ENCODE measurements around the gene TRIML1. TPM values are rescaled to one million over a fixed set of nuclear protein-coding genes. Genes with fewer than 3 reads are reported as not detected.

TRIML1 gene
- not detected for total RNA-seq

DNA sequence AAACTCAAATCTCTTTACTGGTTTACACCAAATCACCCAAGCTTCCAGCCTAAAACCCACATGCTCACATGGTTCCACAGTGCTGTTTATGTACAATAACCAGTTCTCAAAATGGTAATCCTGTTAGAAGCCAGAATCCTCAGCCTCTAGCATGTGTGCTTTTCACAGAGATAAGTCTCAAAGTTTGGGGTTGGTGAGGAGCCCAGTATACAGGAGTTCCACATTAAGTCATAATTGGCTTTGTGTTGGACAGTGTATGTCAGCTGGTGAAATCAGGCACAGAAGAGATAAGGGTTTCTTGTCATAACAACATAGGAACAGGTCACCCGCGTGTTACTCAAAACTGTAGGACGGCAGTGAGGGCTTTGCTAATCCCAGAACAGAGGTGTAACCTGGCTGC, at the start of gene TRIML1:
Gene TRIML1, plus strand, starts transcription at position 301 of the 400 bp plus-strand sequence. CDS start 118 bp downstream, outside the sequence.
- intact Hi-C loops (cut with DNase I; ENCODE audit: low total_unique reads) (no loop called here), in situ Hi-C loops (cut with MboI; ENCODE audit: low sequenced_read_pairs in 4 of 4) (no loop called here)
- no peak within 1 kb of the TSS for H3K27ac ChIP-seq
- TF ChIP-seq POLR2A (IDR thresholded peaks at IDR 0.05) = no peak
- no peaks in the 10 kb centered on the region for H3K36me3 ChIP-seq
- DNase-seq = no peak
- H3K4me3 ChIP-seq = no peak within 1 kb of the TSS
- ATAC-seq = no peak
- no peaks in the 10 kb centered on the region for H3K27me3 ChIP-seq
- peaks cover 0 to 3% of the 10 kb centered on the region in 2 donors for H3K4me1 ChIP-seq
- no peaks in the 10 kb centered on the region for H3K9me3 ChIP-seq

GRCh38 chr4:188092824-188093223, 46.4 kb upstream of the TRIML1 start:
- Histone ChIP-seq H3K27ac (no peak overlapping the region), H3K27me3 (no peaks in the 10 kb centered on the region), H3K36me3 (no peaks in the 10 kb centered on the region), H3K9me3 (no peaks in the 10 kb centered on the region), H3K4me3 (no peak overlapping the region), H3K4me1 (no peaks in the 10 kb centered on the region)
- intact Hi-C loops (cut with DNase I; ENCODE audit: low total_unique reads) = no loop called here
- in situ Hi-C loops (cut with MboI; ENCODE audit: low sequenced_read_pairs in 4 of 4) = no loop called here
- ATAC-seq (no peak), DNase-seq (no peak)
- TF ChIP-seq, protein P1, sequence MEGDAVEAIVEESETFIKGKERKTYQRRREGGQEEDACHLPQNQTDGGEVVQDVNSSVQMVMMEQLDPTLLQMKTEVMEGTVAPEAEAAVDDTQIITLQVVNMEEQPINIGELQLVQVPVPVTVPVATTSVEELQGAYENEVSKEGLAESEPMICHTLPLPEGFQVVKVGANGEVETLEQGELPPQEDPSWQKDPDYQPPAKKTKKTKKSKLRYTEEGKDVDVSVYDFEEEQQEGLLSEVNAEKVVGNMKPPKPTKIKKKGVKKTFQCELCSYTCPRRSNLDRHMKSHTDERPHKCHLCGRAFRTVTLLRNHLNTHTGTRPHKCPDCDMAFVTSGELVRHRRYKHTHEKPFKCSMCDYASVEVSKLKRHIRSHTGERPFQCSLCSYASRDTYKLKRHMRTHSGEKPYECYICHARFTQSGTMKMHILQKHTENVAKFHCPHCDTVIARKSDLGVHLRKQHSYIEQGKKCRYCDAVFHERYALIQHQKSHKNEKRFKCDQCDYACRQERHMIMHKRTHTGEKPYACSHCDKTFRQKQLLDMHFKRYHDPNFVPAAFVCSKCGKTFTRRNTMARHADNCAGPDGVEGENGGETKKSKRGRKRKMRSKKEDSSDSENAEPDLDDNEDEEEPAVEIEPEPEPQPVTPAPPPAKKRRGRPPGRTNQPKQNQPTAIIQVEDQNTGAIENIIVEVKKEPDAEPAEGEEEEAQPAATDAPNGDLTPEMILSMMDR (IDR thresholded peaks at IDR 0.05 in 4 of 5, conservative IDR thresholded peaks at IDR 0.05 in 1 of 5) = no peak
- TF ChIP-seq POLR2A (IDR thresholded peaks at IDR 0.05) = no peak

GRCh38 chr4:188106454-188106853, 32.8 kb upstream of the TRIML1 start:
- no peak for TF ChIP-seq POLR2A (IDR thresholded peaks at IDR 0.05)
- TF ChIP-seq, protein P1 (IDR thresholded peaks at IDR 0.05 in 4 of 5, conservative IDR thresholded peaks at IDR 0.05 in 1 of 5) = no peak
- H3K4me3 ChIP-seq = no peak overlapping the region
- no peaks in the 10 kb centered on the region for H3K9me3 ChIP-seq
- no peaks in the 10 kb centered on the region for H3K27me3 ChIP-seq
- no peak overlapping the region for H3K27ac ChIP-seq
- in situ Hi-C loops (cut with MboI; ENCODE audit: low sequenced_read_pairs in 4 of 4) (no loop called here), intact Hi-C loops (cut with DNase I; ENCODE audit: low total_unique reads) (no loop called here)
- H3K36me3 ChIP-seq = no peaks in the 10 kb centered on the region
- ATAC-seq (no peak), DNase-seq (no peak)
- no peaks in the 10 kb centered on the region for H3K4me1 ChIP-seq

DNA sequence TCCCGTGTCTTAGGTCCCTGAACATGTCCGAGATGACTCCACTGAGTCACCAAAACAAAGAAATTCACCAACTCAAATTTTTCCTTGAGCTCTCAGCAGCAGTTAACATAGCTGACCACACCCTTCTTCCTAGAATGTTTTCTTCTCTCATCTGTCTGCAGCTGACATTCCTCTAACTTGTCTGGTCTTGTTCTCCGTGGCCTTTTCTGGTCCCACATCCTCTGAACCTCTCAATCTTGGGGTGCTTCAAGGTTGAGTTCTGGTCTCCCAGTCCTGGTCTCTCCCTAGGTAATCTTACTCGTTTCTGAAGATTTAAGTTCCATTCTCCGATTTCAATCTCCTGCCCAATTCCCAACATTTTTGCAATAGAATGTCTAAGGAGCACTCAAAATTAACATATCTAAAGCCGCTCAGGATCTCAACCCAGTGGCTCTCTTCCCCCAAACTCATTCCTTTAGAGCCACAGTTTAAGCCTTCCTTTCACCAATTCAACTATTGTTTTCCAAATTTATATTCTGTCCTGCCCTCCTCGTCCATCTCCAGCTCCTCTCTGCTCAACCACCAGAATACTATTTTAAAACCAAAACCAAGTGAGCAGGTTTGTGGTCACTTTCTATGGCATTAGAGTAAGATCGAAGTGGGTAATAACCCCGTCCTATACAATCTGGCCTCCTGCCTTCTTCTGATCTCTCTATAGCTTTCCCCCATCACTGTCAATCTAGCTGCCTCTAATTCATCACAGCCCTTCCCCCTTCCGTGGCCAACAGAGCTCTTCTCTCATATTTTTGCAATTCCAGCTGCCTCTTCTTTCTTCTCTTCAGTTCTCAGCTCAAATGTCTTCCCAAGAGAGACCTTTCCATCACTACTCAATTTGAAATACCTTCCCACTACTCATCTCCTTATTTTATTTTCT, 31.1 kb upstream of the TRIML1 start:
- Histone ChIP-seq H3K27me3 (no peaks in the 10 kb centered on the region), H3K4me3 (no peak overlapping the region), H3K9me3 (no peaks in the 10 kb centered on the region), H3K27ac (no peak overlapping the region), H3K36me3 (no peaks in the 10 kb centered on the region), H3K4me1 (no peaks in the 10 kb centered on the region)
- in situ Hi-C loops (cut with MboI; ENCODE audit: low sequenced_read_pairs in 4 of 4) (no loop called here), intact Hi-C loops (cut with DNase I; ENCODE audit: low total_unique reads) (no loop called here)
- DNase-seq (no peak), ATAC-seq (no peak)
- TF ChIP-seq, protein P1 (IDR thresholded peaks at IDR 0.05 in 4 of 5, conservative IDR thresholded peaks at IDR 0.05 in 1 of 5) = no peak
- TF ChIP-seq POLR2A (IDR thresholded peaks at IDR 0.05) = no peak

- no peak within 1 kb of the TSS for H3K4me3 ChIP-seq
- no peaks in the 10 kb centered on the region for H3K36me3 ChIP-seq
- DNase-seq (no peak), ATAC-seq (no peak)
- no peak within 1 kb of the TSS for H3K27ac ChIP-seq
- no peaks in the 10 kb centered on the region for H3K27me3 ChIP-seq
- H3K9me3 ChIP-seq = no peaks in the 10 kb centered on the region
- intact Hi-C loops (cut with DNase I; ENCODE audit: low total_unique reads) = no loop called here
- TF ChIP-seq, protein P1 (IDR thresholded peaks at IDR 0.05 in 4 of 5, conservative IDR thresholded peaks at IDR 0.05 in 1 of 5) = no peak
- TF ChIP-seq POLR2A (IDR thresholded peaks at IDR 0.05) = no peak
- no peaks in the 10 kb centered on the region for H3K4me1 ChIP-seq
- in situ Hi-C loops (cut with MboI; ENCODE audit: low sequenced_read_pairs in 4 of 4) = no loop called here
These were observed 30.0 kb upstream of the TRIML1 start, which contains the start of gene TRIML2 for GRCh38 chr4:188109157-188109755. TRIML2 (minus strand) TSS chr4:188109603; CDS start chr4:188105368, 4,235 bp downstream.

Data from gastrocnemius medialis (tissue), 4 donors.